ENCODE measurements around the gene ANKS1A. TPM values are rescaled to one million over a fixed set of nuclear protein-coding genes. Genes with fewer than 3 reads are reported as not detected.

Gene ANKS1A
- total and polyA plus RNA-seq, 2 of the 4 experiments (the other 2 are of a cell fraction): 7.2 to 7.5 TPM

DNA sequence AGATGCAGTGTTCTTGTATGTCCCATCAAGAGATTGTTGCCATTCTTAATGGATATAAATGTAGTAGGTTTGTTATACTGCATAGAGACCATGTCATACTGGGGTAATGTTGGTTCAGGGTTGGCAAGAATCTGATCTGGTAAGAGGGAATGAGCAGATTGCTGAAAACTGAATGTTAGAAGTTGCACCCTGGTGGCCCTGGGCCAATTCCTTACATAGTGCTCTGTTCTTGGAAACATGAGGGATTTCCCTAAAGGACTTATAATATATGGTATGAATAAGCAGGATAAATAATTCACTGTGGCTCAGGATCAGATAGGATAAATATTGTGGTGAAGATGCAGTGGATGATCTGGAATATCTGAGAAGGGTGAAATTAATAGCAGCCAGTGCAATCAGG, 70.2 kb downstream of the ANKS1A start:
- no peak overlapping the region for H3K4me2 ChIP-seq (ENCODE audit: low read depth, low read length)
- no peak overlapping the region for H2AK5ac ChIP-seq (ENCODE audit: low read depth, low read length)
- no peak overlapping the region for H2BK15ac ChIP-seq (ENCODE audit: low read depth, low read length)
- H4K8ac ChIP-seq (ENCODE audit: low read depth in 2 of 2, low read length in 2 of 2): no peak overlapping the region
- H2AFZ ChIP-seq (replicated peaks; ENCODE audit: low read length, poor library complexity): no peak overlapping the region
- no peaks in the 10 kb centered on the region for H3K36me3 ChIP-seq (ENCODE audit: control insufficient read depth, insufficient read depth, low read length)
- H3K23ac ChIP-seq (ENCODE audit: low read depth, low read length): no peak overlapping the region
- peaks cover 4 to 12% of the 10 kb centered on the region in 2 experiments for H3K79me1 ChIP-seq (ENCODE audit: low read depth in 1 of 2, low read length in 2 of 2)
- no peaks in the 10 kb centered on the region for H3K9me3 ChIP-seq (ENCODE audit: control insufficient read depth, insufficient read depth, low read length)
- dilution Hi-C loops (cut with HindIII; ENCODE audit: low sequenced_read_pairs, unreplicated experiment) (no loop called here), in situ Hi-C loops (cut with MboI; ENCODE audit: low sequenced_read_pairs) (no loop called here), intact Hi-C loops (cut with micrococcal nuclease) (no loop called here)
- H3K27me3 ChIP-seq (ENCODE audit: control insufficient read depth, insufficient read depth, low read length): no peaks in the 10 kb centered on the region
- H3K4ac ChIP-seq (ENCODE audit: low read depth, low read length): no peak overlapping the region
- H4K20me1 ChIP-seq (ENCODE audit: insufficient read depth, low read length): no peaks in the 10 kb centered on the region
- no peak overlapping the region for H2BK5ac ChIP-seq (ENCODE audit: low read depth, low read length, poor library complexity, severe bottlenecking)
- no peak overlapping the region for H3K18ac ChIP-seq (ENCODE audit: low read depth, low read length)
- BruUV-seq (replicated peaks): no TSS peak
- peaks cover 4% of the 10 kb centered on the region for H3K4me1 ChIP-seq (ENCODE audit: control insufficient read depth, insufficient read depth, low read length)
- H2AK9ac ChIP-seq (replicated peaks; ENCODE audit: low read depth, low read length, poor library complexity): no peak overlapping the region
- TF ChIP-seq MAFK (IDR thresholded peaks at IDR 0.05; ENCODE audit: low read depth, low read length) (no peak), BHLHE40 (IDR thresholded peaks at IDR 0.05; ENCODE audit: low read depth, low read length) (no peak), NFE2L2 (IDR thresholded peaks at IDR 0.05; ENCODE audit: low read depth, low read length) (no peak), RFX5 (IDR thresholded peaks at IDR 0.05; ENCODE audit: low read depth, low read length) (no peak), ELK1 (IDR thresholded peaks at IDR 0.05; ENCODE audit: borderline replicate concordance, low read depth, low read length) (no peak), MXI1 (IDR thresholded peaks at IDR 0.05; ENCODE audit: borderline replicate concordance, low read depth, low read length) (no peak)
- TF ChIP-seq, protein P1, sequence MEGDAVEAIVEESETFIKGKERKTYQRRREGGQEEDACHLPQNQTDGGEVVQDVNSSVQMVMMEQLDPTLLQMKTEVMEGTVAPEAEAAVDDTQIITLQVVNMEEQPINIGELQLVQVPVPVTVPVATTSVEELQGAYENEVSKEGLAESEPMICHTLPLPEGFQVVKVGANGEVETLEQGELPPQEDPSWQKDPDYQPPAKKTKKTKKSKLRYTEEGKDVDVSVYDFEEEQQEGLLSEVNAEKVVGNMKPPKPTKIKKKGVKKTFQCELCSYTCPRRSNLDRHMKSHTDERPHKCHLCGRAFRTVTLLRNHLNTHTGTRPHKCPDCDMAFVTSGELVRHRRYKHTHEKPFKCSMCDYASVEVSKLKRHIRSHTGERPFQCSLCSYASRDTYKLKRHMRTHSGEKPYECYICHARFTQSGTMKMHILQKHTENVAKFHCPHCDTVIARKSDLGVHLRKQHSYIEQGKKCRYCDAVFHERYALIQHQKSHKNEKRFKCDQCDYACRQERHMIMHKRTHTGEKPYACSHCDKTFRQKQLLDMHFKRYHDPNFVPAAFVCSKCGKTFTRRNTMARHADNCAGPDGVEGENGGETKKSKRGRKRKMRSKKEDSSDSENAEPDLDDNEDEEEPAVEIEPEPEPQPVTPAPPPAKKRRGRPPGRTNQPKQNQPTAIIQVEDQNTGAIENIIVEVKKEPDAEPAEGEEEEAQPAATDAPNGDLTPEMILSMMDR (conservative IDR thresholded peaks at IDR 0.05; ENCODE audit: low read depth, low read length): no peak
- DNase-seq (no peak), ATAC-seq (ENCODE audit: low read depth) (no peak; the same call in 1 of the 2 replicates)
- no peak overlapping the region for H2BK120ac ChIP-seq (ENCODE audit: low read depth, low read length)
- no peak overlapping the region for H4K91ac ChIP-seq (ENCODE audit: insufficient read depth, low read depth, low read length)
- H3K14ac ChIP-seq (replicated peaks; ENCODE audit: low read depth, low read length): no peak overlapping the region
- peaks cover 4% of the 10 kb centered on the region for H3K9me1 ChIP-seq (ENCODE audit: insufficient read depth, low read length)
- no peak overlapping the region for H4K5ac ChIP-seq (ENCODE audit: low read depth, low read length)
- ChIA-PET CTCF (no interaction called here), POLR2A (ENCODE audit: unreplicated experiment) (no interaction called here)
- no peak overlapping the region for H3K4me3 ChIP-seq (ENCODE audit: insufficient read depth, low read depth, low read length)
- no peak overlapping the region for H3K27ac ChIP-seq (ENCODE audit: insufficient read depth, low read length)
- no peak overlapping the region for H3K9ac ChIP-seq (ENCODE audit: low read depth, low read length)
- no peak overlapping the region for H3K56ac ChIP-seq (ENCODE audit: extremely low read depth, insufficient read depth, low read length)
- H2BK20ac ChIP-seq (ENCODE audit: low read depth, low read length): no peak overlapping the region

Data from IMR-90 (cell line).